Activated CD8-positive, alpha-beta memory T cell treated with anti-CD3 and anti-CD28 coated beads, Interleukin-2, amount 50 U/mL, for 4 hours (primary cell): ENCODE results near the gene SMIM10L2A.
"Not testable (repeated sequence)": the region's sequence is repeated elsewhere in the genome, so short reads cannot be mapped to it uniquely, and the experiment has no call there.

Experiments used
- DNase-seq: peaks from one replicate; pipeline ENCODE4 v3.0.0-alpha.2; 2020

Gene SMIM10L2A

DNA sequence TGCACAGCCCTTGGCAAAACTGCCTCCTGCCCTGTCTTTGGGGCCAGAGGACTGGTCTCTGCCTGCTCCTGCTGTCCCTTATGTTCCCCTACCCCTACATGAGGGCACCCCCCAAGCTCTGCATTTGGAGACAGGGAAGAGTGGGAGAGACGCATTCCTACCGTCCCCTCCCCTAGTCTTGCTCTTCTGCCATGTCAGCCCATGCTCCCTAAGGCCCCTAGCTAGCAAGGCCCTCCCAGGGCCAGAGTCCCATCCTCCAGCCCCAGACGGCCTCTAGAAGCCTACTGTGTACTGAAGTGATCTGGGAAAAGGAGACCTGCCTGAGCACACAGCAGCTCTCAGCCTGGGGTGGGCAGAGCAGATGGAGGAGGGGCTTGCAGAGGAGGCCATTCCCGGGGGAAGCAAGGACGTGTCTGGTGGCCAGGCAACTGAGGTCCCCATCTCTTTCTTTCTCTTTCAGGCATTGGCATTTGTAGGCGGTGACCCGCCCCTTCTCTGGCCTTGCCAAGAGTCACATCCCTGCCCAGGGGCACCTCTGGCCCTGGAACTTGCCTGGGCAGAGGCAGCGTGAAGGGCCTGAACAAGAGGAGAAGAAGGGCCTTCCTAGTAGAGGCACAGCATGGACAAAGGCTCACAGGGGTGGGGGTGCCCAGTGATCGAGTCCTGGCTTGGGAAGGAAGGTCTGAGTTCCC is 1.6 kb downstream of the SMIM10L2A start:
- DNase-seq = not testable (repeated sequence)

- DNase-seq = no peak
Measured at GRCh38 chrX:135424469-135424868, 2.7 kb downstream of the SMIM10L2A start.

DNA sequence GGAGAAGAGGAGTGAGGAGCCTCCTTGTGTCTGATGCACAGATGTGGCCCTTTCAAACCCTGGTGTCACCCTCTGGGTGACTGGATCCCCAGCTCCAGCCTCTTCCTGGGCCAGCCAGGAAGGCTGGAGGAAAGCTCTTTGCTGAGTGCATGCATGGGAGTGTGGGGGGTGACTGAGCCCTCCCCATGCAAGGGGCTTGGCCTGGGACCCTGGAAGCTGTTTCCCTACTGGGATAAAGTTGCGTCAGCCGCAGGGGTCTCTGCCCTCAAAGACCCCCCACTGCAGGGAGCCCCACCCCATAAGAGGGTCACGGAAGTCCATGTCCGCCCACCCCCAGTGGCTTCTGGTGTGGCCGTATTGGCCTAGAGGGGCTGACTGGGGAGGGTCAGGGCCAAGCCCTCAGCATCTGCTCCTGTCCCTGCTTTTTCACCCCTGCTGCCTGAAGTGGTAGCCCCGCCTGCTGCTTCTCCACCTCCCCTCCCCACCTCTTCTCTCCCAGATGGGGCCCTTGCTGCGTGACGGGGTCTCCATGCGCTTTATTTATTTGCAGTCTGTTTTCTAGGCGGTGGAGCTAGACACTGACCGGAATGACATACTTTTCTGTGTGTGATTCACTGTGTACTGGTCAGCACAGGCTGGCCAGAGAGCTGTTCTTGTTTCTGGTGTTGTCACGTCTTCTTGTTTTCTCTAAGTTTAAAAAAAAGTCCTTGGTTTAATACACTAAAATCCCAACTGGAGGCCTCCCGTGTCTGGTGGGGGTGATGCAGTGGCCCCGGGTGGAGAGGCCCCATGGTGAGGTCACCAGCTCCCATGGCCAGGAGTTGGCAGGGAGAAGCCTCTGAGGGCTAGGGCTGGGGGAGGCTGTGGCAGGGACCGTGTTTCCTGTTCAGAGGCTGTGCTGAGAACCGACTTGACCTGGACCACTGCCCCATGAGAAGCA is 3.6 kb downstream of the SMIM10L2A start:
- no peak for DNase-seq

DNA sequence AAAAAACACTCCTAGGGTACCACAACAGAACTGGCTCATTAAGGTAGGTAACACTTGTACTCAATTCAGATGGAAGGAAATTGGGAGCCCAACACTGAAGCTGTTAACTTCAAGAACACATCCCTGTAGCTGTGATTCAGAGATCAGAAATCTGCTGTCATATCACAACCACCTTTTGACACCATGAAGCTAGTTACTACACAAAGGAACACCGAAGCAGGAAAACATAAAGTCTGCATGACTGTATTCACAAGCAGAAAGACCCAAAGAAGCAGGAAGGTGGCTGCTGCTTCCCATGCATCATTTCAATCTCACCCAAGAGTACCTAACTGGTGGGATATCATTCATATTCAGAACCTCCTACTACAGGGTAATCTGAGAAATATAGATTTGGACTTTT is 7.7 kb downstream of the SMIM10L2A start:
- no peak for DNase-seq

- no peak for DNase-seq
Measured at GRCh38 chrX:135431886-135432285, 10.1 kb downstream of the SMIM10L2A start.

GRCh38 chrX:135432453-135432852 is 10.7 kb downstream of the SMIM10L2A start:
- DNase-seq = no peak

DNA sequence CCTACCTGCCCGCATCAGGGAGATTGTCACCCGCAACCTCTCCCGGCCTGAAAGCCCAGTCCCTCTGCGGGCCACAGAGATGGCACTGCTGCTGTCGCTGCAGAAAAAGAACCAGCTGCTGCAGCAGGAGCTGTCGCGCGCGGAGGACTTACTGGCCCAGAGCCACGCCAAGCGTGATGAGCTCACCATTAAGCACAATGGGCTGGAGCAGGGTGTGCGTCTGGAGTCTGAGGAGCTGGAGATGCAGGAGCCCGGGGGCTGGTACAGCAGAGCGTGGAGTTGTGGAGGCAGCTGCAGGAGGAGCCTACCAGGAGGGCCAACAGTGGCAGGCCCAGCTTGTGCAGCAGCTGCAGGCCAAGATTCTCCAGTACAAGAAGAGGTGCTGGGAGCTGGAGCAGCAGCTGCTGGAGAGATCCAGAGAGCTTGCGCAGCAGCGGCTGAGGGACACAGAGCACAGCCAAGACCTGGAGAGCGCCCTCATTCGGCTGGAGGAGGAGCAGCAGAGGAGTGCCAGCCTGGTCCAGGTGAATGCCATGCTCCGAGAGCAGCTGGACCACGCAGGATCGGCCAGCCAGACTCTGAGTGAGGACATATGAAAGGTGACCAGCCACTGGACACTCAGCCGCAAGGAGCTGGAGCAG is 11.3 kb downstream of the SMIM10L2A start:
- no peak for DNase-seq

GRCh38 chrX:135433531-135434257 is 11.9 kb downstream of the SMIM10L2A start:
- no peak for DNase-seq

DNA sequence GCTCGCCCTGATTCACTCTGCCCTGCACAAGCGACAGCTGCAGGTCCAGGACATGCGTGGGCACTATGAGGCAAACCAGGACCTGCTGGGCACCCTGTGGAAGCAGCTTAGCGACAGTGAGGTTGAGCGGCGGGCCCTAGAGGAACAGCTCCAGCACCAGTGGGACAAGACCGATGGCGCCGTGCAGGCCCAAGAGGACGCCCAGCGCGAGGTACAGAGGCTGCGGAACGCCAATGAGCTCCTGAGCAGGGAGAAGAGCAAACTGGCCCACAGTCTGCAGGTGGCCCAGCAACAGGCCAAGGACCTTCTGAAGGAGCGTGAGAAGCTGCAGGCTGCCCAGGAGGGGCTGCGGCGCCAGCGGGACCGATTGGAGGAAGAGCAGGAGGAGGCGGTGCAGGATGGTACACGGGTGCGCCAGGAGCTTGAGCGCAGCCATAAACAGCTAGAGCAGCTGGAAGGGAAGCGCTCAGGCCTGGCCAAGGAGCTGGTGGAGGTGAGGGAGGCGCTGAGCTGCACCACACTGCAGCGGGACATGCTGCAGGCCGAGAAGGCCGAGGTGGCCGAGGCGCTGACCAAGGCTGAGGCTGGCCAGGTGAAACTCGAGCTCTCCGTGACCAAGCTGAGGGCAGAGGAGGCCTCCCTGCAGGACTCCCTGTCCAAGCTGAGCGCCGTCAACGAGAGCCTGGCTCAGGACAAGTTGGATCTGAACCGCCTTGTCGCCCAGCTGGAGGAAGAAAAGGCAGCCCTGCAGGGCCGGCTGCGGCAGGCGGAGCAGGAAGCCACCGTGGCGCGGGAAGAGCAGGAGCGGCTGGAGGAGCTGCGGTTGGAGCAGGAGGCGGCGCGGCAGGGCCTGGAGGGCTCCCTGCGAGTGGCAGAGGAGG is 12.8 kb downstream of the SMIM10L2A start:
- no peak for DNase-seq

DNA sequence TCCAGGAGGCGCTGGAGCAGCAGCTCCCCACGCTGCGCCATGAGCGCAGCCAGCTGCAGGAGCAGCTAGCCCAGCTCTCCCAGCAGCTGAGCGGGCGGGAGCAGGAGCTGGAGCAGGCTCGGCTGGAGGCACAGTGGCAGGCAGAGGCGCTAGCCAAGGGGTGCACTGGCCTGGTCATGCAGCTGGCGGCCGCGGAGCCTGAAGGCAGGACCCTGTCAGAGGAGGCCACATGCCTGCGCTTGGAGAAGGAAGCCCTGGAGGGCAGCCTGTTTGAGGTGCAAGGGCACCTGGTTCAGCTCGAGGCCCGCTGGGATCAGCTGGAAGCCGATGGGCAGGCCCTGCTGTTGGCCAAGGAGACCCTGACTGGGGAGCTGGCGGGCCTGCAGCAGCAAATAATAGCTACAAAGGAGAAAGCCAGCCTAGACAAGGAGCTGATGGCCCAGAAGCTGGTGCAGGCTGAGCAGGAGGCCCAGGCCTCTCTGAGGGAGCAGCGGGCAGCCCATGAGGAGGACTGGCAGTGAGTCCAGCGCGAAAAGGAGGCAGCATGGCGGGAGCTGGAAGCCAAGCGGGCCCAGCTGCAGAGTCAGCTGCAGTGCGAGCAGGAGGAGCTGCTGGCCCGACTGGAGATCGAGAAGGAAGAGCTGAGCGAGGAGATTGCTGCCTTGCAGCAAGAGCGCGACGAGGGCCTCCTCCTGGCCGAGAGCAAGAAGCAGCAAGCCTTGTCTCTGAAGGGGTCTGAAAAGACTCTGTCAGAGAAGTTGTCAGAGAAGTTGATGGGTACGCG is 13.6 kb downstream of the SMIM10L2A start:
- no peak for DNase-seq

DNA sequence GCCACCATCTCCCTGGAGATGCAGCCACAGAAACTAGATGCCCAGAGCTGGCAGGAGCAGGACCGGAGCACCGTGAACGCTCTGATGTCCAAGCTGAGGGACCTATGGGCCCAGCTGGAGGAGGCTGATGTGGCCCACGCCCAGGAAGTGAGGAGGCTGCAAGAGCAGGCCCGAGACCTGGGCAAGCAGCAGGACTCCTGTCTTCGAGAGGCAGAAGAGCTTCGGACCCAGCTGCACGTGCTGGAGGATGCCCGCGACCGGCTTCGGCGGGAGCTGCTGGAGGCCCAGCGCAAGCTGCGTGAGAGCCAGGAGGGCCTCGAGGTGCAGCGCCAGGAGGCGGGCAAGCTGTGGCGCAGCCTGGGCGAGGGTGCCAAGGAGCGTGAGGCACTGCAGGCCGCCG is 14.2 kb downstream of the SMIM10L2A start:
- no peak for DNase-seq

- no peak for DNase-seq
Measured at GRCh38 chrX:135436456-135436855, 14.7 kb downstream of the SMIM10L2A start.

- no peak for DNase-seq
Measured at GRCh38 chrX:135436966-135437866, 15.5 kb downstream of the SMIM10L2A start.

- no peak for DNase-seq
Measured at GRCh38 chrX:135437867-135438733, 16.4 kb downstream of the SMIM10L2A start.

DNA sequence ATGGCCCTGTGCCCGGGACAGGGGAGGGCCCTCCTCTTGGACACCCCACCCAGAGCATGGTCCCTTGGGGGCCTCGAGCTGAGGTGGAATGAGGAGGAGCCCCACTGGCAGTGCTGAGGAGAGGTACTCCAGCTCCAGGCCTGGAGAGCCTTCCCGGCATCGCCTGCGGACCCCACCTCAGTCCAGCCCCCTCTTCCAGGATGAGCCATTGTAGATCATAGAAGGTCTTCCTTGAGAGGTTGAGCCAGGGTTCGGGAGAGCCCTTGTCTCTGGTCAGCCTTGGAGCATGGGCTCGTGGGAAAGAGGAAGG is 16.9 kb downstream of the SMIM10L2A start:
- DNase-seq = no peak

DNA sequence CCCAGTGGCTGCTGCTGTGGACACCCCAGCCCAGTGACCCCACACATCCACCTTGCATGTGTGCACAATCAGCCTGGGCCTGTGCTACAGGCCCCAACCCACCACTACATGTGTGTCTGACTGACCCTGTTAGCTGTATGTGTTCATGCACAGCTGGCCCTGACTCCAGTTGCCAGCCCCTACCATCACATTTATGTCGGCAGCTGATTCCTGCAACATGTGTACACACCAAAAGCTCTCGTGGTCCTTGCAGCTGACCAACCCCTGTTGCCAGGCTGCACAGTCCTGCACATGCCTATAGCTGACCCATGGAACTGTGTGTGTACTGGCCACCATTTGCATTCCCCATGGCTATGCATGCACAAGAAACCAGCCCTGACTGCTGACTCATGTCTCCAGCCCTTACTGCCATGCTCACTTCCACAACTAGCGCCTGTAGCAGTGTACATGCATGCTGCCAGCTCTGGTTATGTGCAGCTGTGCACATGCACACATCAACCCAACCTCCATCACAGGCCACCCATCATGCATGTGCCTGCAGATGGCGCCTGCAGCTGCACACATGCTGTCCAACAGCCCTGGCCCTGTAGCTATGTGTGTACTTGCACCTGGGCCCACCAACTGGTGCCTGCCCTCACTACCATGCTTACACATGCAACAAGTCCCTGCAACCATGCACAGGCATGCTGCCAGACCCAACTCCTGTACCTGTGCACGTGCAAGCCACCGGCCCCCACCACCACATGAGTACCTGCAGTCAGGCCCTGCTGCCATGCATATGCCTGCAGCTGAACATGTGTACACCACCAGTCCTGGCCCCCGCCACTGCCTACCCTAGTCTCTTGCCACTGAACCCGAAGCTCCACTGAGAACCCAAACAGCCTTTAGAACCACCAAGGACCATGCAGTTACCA is 28.1 kb downstream of the SMIM10L2A start:
- no peak for DNase-seq

GRCh38 chrX:135453381-135453780 is 31.6 kb downstream of the SMIM10L2A start:
- no peak for DNase-seq

DNA sequence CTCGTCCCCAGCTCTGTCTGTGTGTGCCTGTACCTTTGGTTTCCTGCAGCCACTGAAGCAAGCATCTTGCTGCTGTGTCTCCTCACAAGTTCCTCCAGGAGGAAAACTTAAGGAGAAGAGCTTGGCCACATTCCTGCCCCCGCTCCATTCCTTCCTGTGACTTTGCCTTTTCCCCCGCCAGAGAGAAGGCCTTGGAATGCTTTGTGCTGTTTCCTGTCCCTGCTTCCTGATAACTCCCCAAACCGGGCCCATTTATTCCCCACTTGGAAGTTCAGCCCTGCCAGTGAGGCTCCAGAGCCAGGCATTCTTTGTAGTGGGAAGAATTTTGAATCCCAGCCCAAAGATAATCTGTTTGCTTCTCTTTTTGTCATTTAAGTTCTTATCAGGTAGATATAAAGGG is 33.1 kb downstream of the SMIM10L2A start:
- DNase-seq = no peak
